ENCODE results near the gene S100B.
"Not testable (repeated sequence)": the region's sequence is repeated elsewhere in the genome, so short reads cannot be mapped to it uniquely, and the experiment has no call there.

S100B gene

DNA sequence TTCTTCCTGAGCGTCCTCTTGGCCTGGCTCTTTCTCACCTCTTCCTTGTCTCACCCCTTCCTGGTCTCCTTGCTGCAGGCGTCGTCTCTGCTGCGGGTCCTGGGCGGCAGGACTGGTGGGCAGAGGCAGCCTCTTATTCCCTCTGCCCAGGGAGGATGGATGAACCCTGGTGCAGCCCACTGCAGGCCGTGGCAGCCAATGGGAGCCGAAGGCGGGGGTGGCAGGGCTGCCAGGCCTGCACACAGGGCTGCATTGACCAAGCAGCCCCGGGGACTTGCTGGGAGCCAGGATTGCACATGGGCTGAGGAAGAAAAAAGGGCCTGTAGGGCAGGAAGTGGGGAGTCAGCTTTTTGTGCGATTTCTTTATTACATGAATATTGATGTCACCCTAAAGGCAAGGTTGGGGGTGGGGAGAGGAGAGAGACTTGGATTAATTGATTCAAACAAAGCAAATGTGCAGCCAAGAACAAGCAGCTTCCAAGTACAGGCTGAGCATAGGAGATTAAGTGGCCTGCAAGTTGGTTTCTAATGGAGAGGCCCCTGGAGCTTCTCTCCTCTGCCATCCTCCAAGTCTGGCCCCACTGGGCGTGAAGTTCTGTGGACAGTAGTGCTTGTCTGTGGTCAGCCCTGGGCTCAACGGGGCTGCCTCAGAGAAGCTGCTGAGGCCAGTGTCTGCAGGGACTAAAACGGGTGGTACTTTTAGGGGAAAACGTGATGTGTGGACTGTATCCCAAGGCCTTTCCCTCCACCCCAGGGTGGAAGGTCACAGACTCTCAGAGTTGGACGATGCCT lies at the start of gene S100B:
S100B (minus strand) TSS at position 108 of the 792 bp plus-strand sequence. CDS start 2,667 bp downstream, outside the sequence.
- DNase-seq = no peak

GRCh38 chr21:46651121-46651520 lies 46.2 kb upstream of the S100B start:
- DNase-seq = no peak

- DNase-seq = peak; percentile 40
These were observed 45.7 kb upstream of the S100B start for GRCh38 chr21:46650476-46651098.

GRCh38 chr21:46649356-46649755 lies 44.5 kb upstream of the S100B start:
- DNase-seq = peak; percentile 38

DNA sequence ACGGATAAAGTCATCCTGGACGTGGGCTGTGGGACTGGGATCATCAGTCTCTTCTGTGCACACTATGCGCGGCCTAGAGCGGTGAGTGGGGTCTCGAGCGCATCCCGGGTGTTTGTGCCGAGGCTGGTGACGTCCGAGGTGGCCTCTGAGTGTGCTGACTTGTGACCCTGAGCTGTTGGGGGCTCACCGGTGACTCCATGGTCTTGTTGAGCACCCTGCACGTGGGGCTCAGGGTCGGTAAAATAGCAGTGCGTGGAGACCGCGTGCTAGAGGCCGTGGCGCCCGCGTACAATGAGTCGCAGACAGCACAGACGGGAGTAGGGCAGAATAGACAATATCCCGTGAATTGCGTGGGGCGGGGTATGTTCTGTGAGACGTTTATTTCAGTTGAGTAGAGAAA lies 43.7 kb upstream of the S100B start:
- DNase-seq = no peak

DNA sequence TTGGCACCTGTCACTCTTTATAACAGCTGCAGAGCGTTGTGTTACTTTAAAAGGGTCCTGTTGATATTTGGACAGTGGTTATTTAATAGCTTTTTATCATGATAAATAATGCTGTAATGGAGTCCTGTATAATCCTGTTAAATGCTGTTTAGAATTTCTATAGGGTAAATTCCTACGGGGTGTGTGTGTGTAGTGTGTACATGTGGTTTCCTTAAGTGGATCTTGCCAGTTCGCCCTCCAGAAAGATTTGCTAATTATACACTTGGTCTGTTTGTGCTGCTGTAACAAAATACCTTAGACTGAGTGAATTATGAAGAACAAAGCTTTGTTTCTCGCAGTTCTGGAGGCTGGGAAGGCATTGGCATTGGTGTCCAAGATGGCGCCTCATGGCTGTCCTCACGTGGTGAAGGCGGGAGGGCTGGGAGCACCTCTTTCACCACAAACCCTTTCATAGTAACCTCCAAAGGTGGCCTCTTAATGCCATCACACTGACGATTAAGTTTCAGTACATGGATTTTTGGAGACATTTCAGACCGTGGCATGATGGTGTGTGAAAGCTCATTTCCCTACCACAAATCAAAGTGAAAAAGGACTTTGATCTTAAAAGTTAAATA lies 41.8 kb upstream of the S100B start:
- peak; percentile 46 for DNase-seq

- peak; percentile 30 for DNase-seq
These were observed 41.0 kb upstream of the S100B start for GRCh38 chr21:46645840-46646239.

GRCh38 chr21:46643379-46644177 lies 38.7 kb upstream of the S100B start:
- no peak for DNase-seq

DNA sequence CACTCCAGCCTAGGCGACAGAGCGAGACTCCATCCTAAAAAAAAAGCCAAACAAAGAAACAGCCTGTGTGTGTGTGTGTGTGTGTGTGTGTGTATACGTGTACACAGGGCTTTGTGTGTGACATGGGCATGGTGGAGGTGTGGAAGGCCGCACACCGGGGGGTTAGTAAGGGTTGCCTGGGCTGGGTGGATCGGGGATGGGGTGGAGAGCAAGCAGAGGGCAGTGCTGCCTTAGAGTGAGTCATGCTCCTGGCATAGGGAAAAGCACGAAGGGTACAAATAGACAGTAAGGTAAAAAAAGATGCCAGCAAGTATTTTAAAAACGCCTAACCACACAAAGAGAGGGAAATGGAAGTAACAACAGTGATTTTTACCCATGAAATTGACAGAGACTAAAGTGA lies 36.8 kb upstream of the S100B start:
- DNase-seq = no peak

GRCh38 chr21:46639489-46640386 lies 34.9 kb upstream of the S100B start:
- no peak for DNase-seq

DNA sequence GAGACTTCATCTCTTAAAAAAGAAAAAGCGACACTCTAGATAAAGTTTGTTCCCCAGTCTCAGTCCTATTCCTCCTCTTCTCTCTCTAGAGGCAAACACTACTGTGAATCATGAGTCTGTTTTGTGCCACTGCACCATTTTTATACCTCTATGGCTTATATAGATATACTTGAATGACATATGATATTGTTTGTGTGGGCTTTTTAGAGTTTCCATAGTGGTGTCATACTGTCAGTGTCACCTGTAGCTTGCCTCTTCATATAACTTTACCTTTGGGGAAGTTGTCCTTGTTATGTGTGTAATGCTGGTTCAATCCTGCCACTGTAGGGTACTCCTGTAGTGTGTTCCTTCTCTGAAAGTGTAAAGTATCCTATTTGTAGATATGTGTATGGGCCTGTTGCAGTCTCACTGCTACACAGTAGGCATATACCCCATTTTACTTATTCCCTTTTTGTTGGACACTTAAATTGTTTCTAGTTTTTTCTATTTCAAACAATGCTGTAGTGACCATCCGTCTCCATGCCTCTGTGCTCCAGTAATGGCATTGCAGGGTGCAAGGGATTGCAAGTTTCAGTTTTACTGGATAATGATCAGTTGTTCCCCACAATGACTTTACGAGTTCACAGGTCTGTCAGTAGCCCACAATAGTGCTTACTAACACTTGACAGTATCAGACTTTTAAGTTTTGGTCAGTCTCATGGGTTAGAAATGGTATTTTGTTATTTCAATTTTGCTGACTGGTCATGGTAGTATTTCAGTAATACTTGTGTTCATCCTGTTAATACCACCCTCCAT lies 33.3 kb upstream of the S100B start:
- DNase-seq = no peak

- DNase-seq = no peak
These were observed 31.8 kb upstream of the S100B start for GRCh38 chr21:46636550-46637285.

DNA sequence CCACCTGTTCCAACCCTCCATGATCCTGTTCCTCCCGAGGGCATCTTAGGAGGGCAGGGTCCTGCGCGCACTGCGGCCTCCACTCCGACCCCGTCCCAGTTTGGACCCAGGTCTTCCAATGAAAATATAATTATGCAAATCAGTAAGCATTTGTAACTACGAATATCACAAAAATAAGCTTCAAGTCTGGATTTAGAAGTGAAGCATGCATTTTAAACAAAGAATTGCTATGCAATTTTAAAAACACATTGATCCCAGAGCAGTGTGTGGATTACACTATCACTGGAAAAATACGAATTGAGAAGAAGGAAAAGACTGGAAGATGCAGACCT lies 31.3 kb upstream of the S100B start:
- DNase-seq = no peak

GRCh38 chr21:46635324-46636180 lies 30.7 kb upstream of the S100B start, which contains the start of gene PRMT2:
TSS of gene PRMT2 (plus strand) at chr21:46635674. CDS start at chr21:46636952, 1,278 bp downstream.
- peak; percentile 99 for DNase-seq

DNA sequence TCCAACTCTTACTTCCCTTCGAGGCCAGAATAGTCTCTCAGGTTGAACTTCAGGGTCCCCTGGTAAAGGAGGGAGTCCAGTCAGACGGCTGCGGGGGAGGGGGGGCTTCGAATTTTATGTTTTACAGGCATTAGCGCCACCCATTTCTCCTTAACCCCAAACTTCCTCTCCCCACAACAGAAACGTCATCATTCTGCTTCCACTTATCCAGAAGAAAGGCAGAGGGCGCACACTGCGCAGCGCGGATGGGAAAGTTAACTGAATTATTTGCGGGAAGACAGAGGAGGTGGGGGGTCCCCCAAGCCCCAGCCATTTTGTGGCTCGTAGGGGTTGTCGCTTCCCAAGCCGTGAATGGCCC lies 30.1 kb upstream of the S100B start:
- no peak for DNase-seq

- DNase-seq = no peak
These were observed 29.5 kb upstream of the S100B start for GRCh38 chr21:46634427-46634826.

DNA sequence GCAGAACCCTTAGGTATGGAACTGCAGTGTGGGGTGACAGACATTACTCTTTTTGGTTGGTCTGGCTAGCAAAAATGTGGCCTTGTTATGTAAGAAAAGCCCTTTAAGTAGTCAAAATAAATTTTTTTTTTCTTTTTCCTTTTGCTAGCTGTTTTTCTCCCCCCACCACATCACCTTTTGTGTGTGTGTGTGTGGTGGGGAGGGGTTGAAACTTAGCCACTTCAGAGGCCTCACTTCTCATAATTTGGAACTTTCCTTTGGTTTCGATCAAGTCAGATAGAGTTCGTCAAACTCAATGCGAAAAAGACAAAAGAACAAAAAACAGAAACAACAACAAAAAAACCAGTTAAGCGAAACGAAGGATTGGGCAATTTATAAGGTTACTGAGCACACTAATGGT lies 28.7 kb upstream of the S100B start:
- DNase-seq = no peak

GRCh38 chr21:46630915-46631314 lies 26.0 kb upstream of the S100B start:
- DNase-seq = not testable (repeated sequence)

DNA sequence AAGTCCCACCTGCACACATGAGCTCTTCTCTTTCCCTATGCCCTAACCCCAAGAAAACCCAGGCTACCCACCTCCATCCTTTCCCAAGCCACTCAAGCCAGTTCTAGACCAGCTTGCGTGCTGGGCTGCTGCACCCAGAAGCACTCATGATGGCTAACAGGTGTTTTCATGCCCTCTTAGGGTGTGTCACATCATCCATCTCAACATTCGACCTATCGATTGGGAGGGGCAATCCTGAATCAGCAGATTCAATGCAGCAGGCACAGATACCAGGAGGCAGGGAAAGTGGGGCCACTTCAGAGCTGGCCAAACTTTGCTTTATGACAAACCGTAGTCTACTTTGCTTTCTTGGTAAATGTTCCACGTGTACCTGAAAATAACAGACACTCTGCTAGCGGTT lies 24.0 kb upstream of the S100B start:
- DNase-seq = no peak

DNA sequence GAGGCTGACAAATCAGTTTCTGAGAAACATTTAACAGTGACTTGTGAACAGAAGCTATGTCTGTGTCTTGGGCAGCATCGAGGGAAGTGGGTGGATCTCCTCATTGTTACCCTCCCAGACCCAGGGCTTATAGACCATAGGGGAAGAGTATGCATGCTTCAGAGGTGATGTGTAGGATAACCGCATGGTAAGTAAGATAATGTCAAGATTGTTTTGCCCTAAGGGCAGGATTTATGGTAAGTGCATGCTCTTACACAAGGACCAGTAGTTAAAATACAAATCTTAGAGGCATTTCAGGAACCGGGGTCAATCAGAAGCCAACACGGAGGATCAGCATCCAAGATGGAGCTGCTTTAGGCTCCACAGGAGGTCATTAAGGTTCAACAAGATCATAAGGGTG lies 22.8 kb upstream of the S100B start:
- no peak for DNase-seq

All from activated CD8-positive, alpha-beta memory T cell treated with anti-CD3 and anti-CD28 coated beads, Interleukin-2, amount 50 U/mL, for 48 hours (primary cell).